Peyer's patch (tissue), 4 donors: ENCODE results near the gene SMIM23. TPM values are rescaled to one million over a fixed set of nuclear protein-coding genes. Genes with fewer than 3 reads are reported as not detected.

Experiments
- DNase-seq, 3 donors: peaks; one replicate each; pipeline ENCODE4 v3.0.0-alpha.2; 2017 to 2019
- H3K27ac ChIP-seq, 4 donors: fragments of 200-600 bp; sonication (generic); one replicate each; pipeline ENCODE4 v1.5.1; 2016 to 2019
- H3K27me3 ChIP-seq, 2 donors: fragments of 200-600 bp; sonication (generic); one replicate each; pipeline ENCODE4 v1.5.1; 2019
- H3K36me3 ChIP-seq, 3 donors: fragments of 200-600 bp; sonication (generic); one replicate each; pipeline ENCODE4 v1.5.1; 2016 to 2019
- H3K4me1 ChIP-seq, 4 donors: fragments of 200-600 bp; sonication (generic); one replicate each; pipeline ENCODE4 v1.5.1; 2016 to 2019
- H3K4me3 ChIP-seq, 4 donors: fragments of 200-600 bp; sonication (generic); 1 replicate in 3 of 4; 2 replicates in 1 of 4; pipeline ENCODE4 v1.5.1; 2016 to 2019; ENCODE audit warnings: mild to moderate bottlenecking in 1 of 4
- H3K9me3 ChIP-seq, 4 donors: fragments of 200-600 bp; sonication (generic); one replicate each; pipeline ENCODE4 v1.5.1; 2016 to 2019; ENCODE audit warnings: mild to moderate bottlenecking in 1 of 4
- CTCF ChIP-seq, 6 experiments: fragments of 450-650 bp in 4 of 6; fragments of 200-600 bp in 2 of 6; sonication (generic) in 1 of 6; IDR thresholded peaks; one replicate each; pipeline ENCODE4 v1.5.1; 2017 to 2019; ENCODE audit warnings: antibody characterized with exemption in 6 of 6, mild to moderate bottlenecking in 3 of 6, moderate library complexity in 1 of 6
- POLR2A ChIP-seq, 2 donors: fragments of 450-650 bp; IDR thresholded peaks; one replicate each; pipeline ENCODE4 v1.5.1; 2017; ENCODE audit warnings: antibody characterized with exemption in 2 of 2, mild to moderate bottlenecking in 2 of 2, moderate library complexity in 2 of 2
- total RNA-seq, 4 donors: library from RNA; depleted of rRNA; stranded (reverse); fragments of >200 nt; gene quantifications; one replicate each; pipeline ENCODE4 v1.1.0, GENCODE V29; 2016

Gene SMIM23
- total RNA-seq, 4 donors from 2014 or later, result not detected

GRCh38 chr5:171798418-171798817 lies 12.8 kb downstream of the SMIM23 start:
- H3K9me3 ChIP-seq, result no peaks in the 10 kb centered on the region

GRCh38 chr5:171801839-171802238 lies 16.2 kb downstream of the SMIM23 start:
- Histone ChIP-seq H3K4me3 (no peak overlapping the region), H3K4me1 (no peaks in the 10 kb centered on the region), H3K9me3 (no peaks in the 10 kb centered on the region), H3K27ac (no peak overlapping the region), H3K36me3 (no peaks in the 10 kb centered on the region), H3K27me3 (no peaks in the 10 kb centered on the region)
- TF ChIP-seq POLR2A (IDR thresholded peaks at IDR 0.05) (no peak), CTCF (IDR thresholded peaks at IDR 0.05) (no peak)
- no peak for DNase-seq

More at GRCh38 chr5:171798418-171798817, 12.8 kb downstream of the SMIM23 start:
- no peaks in the 10 kb centered on the region for H3K27me3 ChIP-seq
- H3K4me3 ChIP-seq, result no peak overlapping the region
- no peaks in the 10 kb centered on the region for H3K4me1 ChIP-seq
- TF ChIP-seq POLR2A (IDR thresholded peaks at IDR 0.05) (no peak), CTCF (IDR thresholded peaks at IDR 0.05) (no peak)
- no peaks in the 10 kb centered on the region for H3K36me3 ChIP-seq
- DNase-seq, result no peak
- no peak overlapping the region for H3K27ac ChIP-seq

GRCh38 chr5:171805746-171806145 lies 20.1 kb downstream of the SMIM23 start:
- no peaks in the 10 kb centered on the region for H3K36me3 ChIP-seq
- no peak for DNase-seq
- H3K27ac ChIP-seq, result no peak overlapping the region
- H3K27me3 ChIP-seq, result no peaks in the 10 kb centered on the region
- H3K9me3 ChIP-seq, result no peaks in the 10 kb centered on the region
- no peaks in the 10 kb centered on the region for H3K4me1 ChIP-seq
- TF ChIP-seq CTCF (IDR thresholded peaks at IDR 0.05), result no peak
- TF ChIP-seq POLR2A (IDR thresholded peaks at IDR 0.05), result no peak
- H3K4me3 ChIP-seq, result no peak overlapping the region

GRCh38 chr5:171806976-171807747 lies 21.5 kb downstream of the SMIM23 start:
- no peaks in the 10 kb centered on the region for H3K9me3 ChIP-seq

GRCh38 chr5:171808453-171808852 lies 22.8 kb downstream of the SMIM23 start:
- Histone ChIP-seq H3K36me3 (no peaks in the 10 kb centered on the region), H3K4me1 (no peaks in the 10 kb centered on the region)
- TF ChIP-seq POLR2A (IDR thresholded peaks at IDR 0.05) (no peak), CTCF (IDR thresholded peaks at IDR 0.05) (no peak)

More at GRCh38 chr5:171806976-171807747, 21.5 kb downstream of the SMIM23 start:
- H3K4me3 ChIP-seq, result no peak overlapping the region
- H3K27me3 ChIP-seq, result no peaks in the 10 kb centered on the region
- H3K4me1 ChIP-seq, result no peaks in the 10 kb centered on the region
- H3K36me3 ChIP-seq, result no peaks in the 10 kb centered on the region
- no peak overlapping the region for H3K27ac ChIP-seq
- no peak for DNase-seq
- TF ChIP-seq CTCF (IDR thresholded peaks at IDR 0.05) (no peak), POLR2A (IDR thresholded peaks at IDR 0.05) (no peak)

More at GRCh38 chr5:171808453-171808852, 22.8 kb downstream of the SMIM23 start:
- Histone ChIP-seq H3K9me3 (no peaks in the 10 kb centered on the region), H3K27me3 (no peaks in the 10 kb centered on the region), H3K27ac (no peak overlapping the region), H3K4me3 (no peak overlapping the region)
- DNase-seq, result no peak
